Measurements from ENCODE around the gene ARID3A.
"Not testable (repeated sequence)": the region's sequence is repeated elsewhere in the genome, so short reads cannot be mapped to it uniquely, and the experiment has no call there.

ARID3A gene

DNA sequence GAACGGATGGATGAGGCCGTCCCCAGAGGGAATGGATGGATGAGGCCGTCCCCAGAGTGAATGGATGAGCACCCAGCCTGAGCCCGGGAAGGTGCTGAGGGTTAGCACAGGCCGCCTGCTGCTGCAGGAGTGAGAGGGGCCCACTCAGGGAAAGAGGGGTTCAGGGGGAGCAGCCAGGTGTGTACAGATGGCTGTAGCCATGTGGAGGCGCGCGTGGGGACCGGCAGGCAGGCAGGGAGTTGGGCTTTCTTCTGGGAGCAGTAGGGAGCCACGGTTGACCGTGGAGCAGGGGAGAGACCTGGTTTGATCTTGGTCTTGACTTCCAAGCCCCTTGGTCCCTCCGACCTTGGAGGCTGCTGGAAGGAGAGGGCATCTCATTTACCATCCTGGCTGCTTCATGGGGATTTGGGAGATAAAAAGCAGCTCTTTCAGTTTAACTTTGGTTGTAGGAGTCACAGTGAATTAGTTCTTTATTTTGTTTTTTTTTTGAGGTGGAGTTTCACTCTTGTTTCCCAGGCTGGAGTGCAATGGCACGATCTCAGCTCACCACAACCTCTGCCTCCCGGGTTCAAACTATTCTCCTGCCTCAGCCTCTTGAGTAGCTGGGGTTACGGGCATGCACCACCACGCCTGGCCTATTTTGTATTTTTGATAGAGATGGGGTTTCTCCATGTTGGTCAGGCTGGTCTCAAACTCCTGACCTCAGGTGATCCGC is 24.7 kb downstream of the ARID3A start:
- H3K9ac ChIP-seq (ENCODE audit: low read depth, low read length): no peak overlapping the region
- no peaks in the 10 kb centered on the region for H3K4me1 ChIP-seq (ENCODE audit: control insufficient read depth, insufficient read depth, low read length)
- H3K27me3 ChIP-seq (ENCODE audit: control insufficient read depth, insufficient read depth, low read length): no peaks in the 10 kb centered on the region
- peaks cover 6% of the 10 kb centered on the region for H3K36me3 ChIP-seq (ENCODE audit: control insufficient read depth, insufficient read depth, low read length)
- H3K4me3 ChIP-seq (ENCODE audit: low read depth, low read length): no peak overlapping the region
- no peaks in the 10 kb centered on the region for H3K9me3 ChIP-seq (ENCODE audit: control insufficient read depth, insufficient read depth, low read length)

- Histone ChIP-seq H3K36me3 (ENCODE audit: control insufficient read depth, insufficient read depth, low read length) (peaks cover 5% of the 10 kb centered on the region), H3K4me3 (ENCODE audit: low read depth, low read length) (no peak overlapping the region), H3K9ac (ENCODE audit: low read depth, low read length) (peak overlapping the region; percentile 60), H3K27me3 (ENCODE audit: control insufficient read depth, insufficient read depth, low read length) (no peaks in the 10 kb centered on the region), H3K4me1 (ENCODE audit: control insufficient read depth, insufficient read depth, low read length) (no peaks in the 10 kb centered on the region), H3K9me3 (ENCODE audit: control insufficient read depth, insufficient read depth, low read length) (no peaks in the 10 kb centered on the region)
Observed at GRCh38 chr19:952049-952679, 26.3 kb downstream of the ARID3A start.

DNA sequence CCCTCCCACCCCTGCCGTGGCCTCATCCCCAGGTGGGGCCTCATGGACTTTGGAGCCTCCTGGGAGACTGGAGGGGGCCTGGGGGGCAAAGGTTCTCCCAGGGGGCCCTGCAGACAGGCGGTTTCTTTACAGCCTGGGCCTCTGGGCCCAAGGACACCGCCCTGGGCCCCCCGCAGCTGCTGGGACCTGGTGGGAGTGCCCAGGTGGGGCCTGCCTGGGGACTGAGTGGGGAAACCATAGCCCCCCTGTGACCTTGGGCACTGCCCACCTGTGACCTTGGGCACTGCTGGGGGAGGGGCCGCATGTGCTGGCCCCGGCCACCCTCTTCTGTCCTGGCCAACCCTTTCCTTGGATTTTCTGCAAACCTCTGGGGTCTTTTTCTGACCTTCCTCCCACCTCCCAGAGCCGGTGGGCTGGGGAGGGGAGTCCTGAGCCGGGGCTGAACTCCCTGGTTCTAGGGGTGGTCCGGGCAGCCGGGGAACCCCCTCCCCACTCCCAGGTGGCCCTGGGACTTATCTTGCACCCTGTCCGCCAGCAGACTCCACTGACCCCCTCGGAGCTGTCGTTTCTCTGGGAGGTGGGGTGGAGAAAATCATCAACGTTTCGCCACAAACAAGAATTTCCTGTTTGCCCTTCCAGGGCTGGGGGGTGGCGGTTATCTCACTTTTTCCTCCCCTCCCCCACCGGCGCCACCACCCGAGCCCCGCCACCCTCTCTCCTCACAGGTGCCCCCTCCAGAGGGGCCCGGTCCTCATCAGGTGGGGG is 27.0 kb downstream of the ARID3A start:
- Histone ChIP-seq H3K4me3 (ENCODE audit: low read depth, low read length) (peak overlapping the region; percentile 4), H3K27me3 (ENCODE audit: control insufficient read depth, insufficient read depth, low read length) (no peaks in the 10 kb centered on the region), H3K9ac (ENCODE audit: low read depth, low read length) (peak overlapping the region; percentile 60), H3K9me3 (ENCODE audit: control insufficient read depth, insufficient read depth, low read length) (no peaks in the 10 kb centered on the region), H3K4me1 (ENCODE audit: control insufficient read depth, insufficient read depth, low read length) (no peaks in the 10 kb centered on the region), H3K36me3 (ENCODE audit: control insufficient read depth, insufficient read depth, low read length) (peaks cover under 1% of the 10 kb centered on the region)

DNA sequence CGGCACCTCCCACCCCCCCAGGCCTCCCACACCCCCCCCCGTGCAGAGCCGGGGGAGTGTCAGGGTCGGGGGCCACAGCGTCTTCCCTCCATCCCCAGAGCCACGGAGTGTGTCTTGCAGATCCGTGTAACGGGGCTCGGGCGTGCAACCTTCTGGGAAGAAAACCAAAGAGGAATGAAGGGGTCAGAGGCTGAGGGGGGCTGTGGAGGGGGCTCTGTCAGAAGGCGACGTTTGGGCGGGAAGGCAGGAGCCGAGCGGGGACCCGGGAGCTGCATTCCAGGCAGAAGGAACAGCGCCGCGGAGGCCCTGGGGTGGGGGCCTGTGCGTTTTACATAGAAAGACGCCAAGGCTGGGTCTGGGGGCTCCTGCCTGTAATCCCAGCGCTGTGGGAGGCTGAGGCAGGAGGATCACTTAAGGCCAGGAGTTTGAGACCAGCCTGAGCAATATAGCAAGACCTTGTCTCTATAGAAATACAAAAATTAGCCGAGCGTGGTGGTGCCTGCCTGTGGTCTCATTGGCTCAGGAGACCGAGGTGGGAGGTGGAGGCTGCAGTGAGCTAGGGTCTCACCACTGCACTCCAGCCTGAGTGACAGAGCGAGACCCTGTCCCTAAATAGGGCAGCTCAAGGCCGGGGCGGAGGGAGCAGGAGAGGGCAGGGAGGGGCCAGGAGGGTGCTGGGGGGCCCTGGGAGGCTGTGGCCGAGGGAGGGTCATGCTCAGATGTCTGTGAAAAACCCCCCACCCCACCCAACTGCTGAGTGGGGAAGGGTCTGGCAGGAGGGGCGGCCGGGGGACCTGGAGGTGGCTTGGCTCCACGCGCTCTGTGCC is 27.8 kb downstream of the ARID3A start:
- H3K4me3 ChIP-seq (ENCODE audit: low read depth, low read length): no peak overlapping the region
- H3K4me1 ChIP-seq (ENCODE audit: control insufficient read depth, insufficient read depth, low read length): no peaks in the 10 kb centered on the region
- H3K9ac ChIP-seq (ENCODE audit: low read depth, low read length): no peak overlapping the region
- H3K36me3 ChIP-seq (ENCODE audit: control insufficient read depth, insufficient read depth, low read length): no peaks in the 10 kb centered on the region
- no peaks in the 10 kb centered on the region for H3K9me3 ChIP-seq (ENCODE audit: control insufficient read depth, insufficient read depth, low read length)
- H3K27me3 ChIP-seq (ENCODE audit: control insufficient read depth, insufficient read depth, low read length): no peaks in the 10 kb centered on the region

DNA sequence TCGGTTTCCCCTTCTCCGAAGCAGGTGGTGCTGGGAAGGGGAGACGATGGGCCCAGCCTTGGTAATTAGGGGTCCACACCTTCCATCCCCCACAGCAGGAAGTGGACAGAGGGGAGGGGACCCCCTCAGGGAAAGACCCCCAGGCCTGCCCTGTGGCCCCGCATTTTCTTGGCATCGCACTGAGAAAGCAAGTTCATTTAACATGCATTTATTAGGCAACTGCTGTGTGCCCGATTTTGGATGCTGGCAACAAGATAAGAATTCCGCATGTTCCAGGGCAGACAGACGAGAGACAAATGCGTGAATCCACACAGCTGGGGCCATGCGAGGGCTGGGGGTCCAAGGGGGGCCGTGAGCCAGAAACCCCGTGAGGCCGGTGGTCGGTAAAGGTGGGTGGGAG is 28.4 kb downstream of the ARID3A start:
- Histone ChIP-seq H3K9ac (ENCODE audit: low read depth, low read length) (peak overlapping the region; percentile 24), H3K4me1 (ENCODE audit: control insufficient read depth, insufficient read depth, low read length) (no peaks in the 10 kb centered on the region), H3K36me3 (ENCODE audit: control insufficient read depth, insufficient read depth, low read length) (no peaks in the 10 kb centered on the region), H3K27me3 (ENCODE audit: control insufficient read depth, insufficient read depth, low read length) (no peaks in the 10 kb centered on the region), H3K4me3 (ENCODE audit: low read depth, low read length) (no peak overlapping the region), H3K9me3 (ENCODE audit: control insufficient read depth, insufficient read depth, low read length) (no peaks in the 10 kb centered on the region)

GRCh38 chr19:954672-955494 is 29.0 kb downstream of the ARID3A start:
- Histone ChIP-seq H3K36me3 (ENCODE audit: control insufficient read depth, insufficient read depth, low read length) (peaks cover 5% of the 10 kb centered on the region), H3K4me3 (ENCODE audit: low read depth, low read length) (no peak overlapping the region), H3K27me3 (ENCODE audit: control insufficient read depth, insufficient read depth, low read length) (no peaks in the 10 kb centered on the region), H3K9ac (ENCODE audit: low read depth, low read length) (peak overlapping the region; percentile 24), H3K9me3 (ENCODE audit: control insufficient read depth, insufficient read depth, low read length) (no peaks in the 10 kb centered on the region), H3K4me1 (ENCODE audit: control insufficient read depth, insufficient read depth, low read length) (no peaks in the 10 kb centered on the region)

- Histone ChIP-seq H3K4me3 (ENCODE audit: low read depth, low read length) (no peak overlapping the region), H3K9me3 (ENCODE audit: control insufficient read depth, insufficient read depth, low read length) (no peaks in the 10 kb centered on the region), H3K9ac (ENCODE audit: low read depth, low read length) (peak overlapping the region; percentile 5), H3K4me1 (ENCODE audit: control insufficient read depth, insufficient read depth, low read length) (no peaks in the 10 kb centered on the region), H3K27me3 (ENCODE audit: control insufficient read depth, insufficient read depth, low read length) (no peaks in the 10 kb centered on the region), H3K36me3 (ENCODE audit: control insufficient read depth, insufficient read depth, low read length) (peaks cover 15% of the 10 kb centered on the region)
Observed at GRCh38 chr19:955803-956765, 30.2 kb downstream of the ARID3A start.

GRCh38 chr19:956766-957440 is 31.1 kb downstream of the ARID3A start:
- peaks cover 15% of the 10 kb centered on the region for H3K36me3 ChIP-seq (ENCODE audit: control insufficient read depth, insufficient read depth, low read length)
- no peaks in the 10 kb centered on the region for H3K4me1 ChIP-seq (ENCODE audit: control insufficient read depth, insufficient read depth, low read length)
- no peak overlapping the region for H3K9ac ChIP-seq (ENCODE audit: low read depth, low read length)
- H3K9me3 ChIP-seq (ENCODE audit: control insufficient read depth, insufficient read depth, low read length): no peaks in the 10 kb centered on the region
- H3K27me3 ChIP-seq (ENCODE audit: control insufficient read depth, insufficient read depth, low read length): no peaks in the 10 kb centered on the region
- H3K4me3 ChIP-seq (ENCODE audit: low read depth, low read length): no peak overlapping the region

DNA sequence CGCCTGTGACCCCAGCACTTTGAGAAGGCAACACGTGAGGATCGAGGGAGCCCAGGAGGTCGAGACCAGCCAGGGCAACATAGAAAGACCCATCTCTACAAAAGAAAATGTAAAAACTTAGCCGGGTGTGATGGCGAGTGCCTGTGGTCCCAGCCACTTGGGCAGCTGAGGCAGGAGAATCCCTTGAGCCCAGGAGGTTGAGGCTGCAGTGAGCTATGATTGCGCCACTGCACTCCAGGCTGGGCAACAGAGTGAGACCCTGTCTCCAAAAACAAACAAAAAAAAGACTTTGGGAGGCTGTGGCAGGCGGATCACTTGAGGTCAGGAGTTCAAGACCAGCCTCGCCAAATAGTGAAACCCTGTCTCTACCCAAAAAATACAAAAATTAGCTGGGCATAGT is 31.7 kb downstream of the ARID3A start:
- H3K27me3 ChIP-seq (ENCODE audit: control insufficient read depth, insufficient read depth, low read length); H3K9me3 ChIP-seq (ENCODE audit: control insufficient read depth, insufficient read depth, low read length); H3K9ac ChIP-seq (ENCODE audit: low read depth, low read length); H3K4me1 ChIP-seq (ENCODE audit: control insufficient read depth, insufficient read depth, low read length); H3K4me3 ChIP-seq (ENCODE audit: low read depth, low read length): not testable (repeated sequence)
- peaks cover 15% of the 10 kb centered on the region for H3K36me3 ChIP-seq (ENCODE audit: control insufficient read depth, insufficient read depth, low read length)
